Hair follicular keratinocyte (primary cell): Measurements from ENCODE around the gene HK1. TPM values are rescaled to one million over a fixed set of nuclear protein-coding genes. Genes with fewer than 3 reads are reported as not detected.

Experiments
- total RNA-seq: library from RNA; depleted of rRNA; stranded (reverse); fragments of >200 nt; gene quantifications from 2 replicates; pipeline ENCODE4 v1.2.3, GENCODE V29; 2015

HK1 gene
- total RNA-seq, result 143 and 163 TPM in 2 replicates

DNA sequence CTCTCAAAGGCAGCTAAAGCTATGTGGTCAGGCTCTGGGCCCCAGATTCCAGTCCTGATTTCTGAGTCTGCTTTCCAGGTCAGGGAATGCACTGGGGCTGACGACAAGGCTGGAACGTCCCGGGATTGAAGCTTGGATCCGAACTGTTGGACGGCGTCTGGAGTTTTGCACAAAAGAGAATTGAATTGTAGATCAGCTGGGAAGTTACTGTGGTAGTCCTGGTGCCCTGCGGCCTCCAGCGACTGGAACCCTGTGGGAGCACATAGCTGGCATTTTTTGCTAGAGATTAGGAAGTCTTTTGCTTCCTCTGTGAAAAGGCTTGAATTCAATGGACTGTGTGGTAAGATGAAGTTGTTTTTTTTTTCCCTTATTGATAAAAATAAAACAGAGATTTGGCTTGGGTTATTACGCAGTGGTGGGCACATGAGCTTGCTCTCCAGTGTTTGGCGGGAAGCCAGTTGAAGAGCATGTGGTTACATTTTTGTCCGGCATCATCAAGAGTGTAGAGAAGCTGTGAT lies at the start of gene HK1:
TSS of gene HK1 (plus strand) at position 51 of the 518 bp plus-strand sequence.

DNA sequence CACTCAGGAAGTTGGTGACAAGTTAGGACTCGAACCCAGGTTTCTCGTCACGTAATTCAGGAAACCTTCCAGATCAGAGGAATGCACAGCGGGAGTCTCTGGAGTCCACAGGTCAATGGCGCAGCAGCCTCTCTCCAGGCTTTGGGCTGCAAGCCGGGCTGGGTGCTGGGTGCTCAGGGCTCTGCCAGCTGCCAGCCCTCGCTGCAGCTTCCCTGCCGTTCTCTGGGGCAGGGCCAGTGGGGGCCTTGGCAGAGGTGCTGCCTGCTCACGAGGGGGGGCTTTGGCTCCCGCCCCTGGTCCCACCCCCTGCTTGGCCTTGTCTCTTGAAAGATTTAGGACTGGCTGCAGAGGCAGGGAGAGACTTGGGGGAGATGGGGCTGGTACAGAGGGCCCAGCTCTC lies 138.4 kb downstream of the HK1 start, which contains the start of gene TACR2:
TSS of gene TACR2 (minus strand) at position 224 of the 400 bp plus-strand sequence. CDS start 595 bp downstream, outside the sequence.

DNA sequence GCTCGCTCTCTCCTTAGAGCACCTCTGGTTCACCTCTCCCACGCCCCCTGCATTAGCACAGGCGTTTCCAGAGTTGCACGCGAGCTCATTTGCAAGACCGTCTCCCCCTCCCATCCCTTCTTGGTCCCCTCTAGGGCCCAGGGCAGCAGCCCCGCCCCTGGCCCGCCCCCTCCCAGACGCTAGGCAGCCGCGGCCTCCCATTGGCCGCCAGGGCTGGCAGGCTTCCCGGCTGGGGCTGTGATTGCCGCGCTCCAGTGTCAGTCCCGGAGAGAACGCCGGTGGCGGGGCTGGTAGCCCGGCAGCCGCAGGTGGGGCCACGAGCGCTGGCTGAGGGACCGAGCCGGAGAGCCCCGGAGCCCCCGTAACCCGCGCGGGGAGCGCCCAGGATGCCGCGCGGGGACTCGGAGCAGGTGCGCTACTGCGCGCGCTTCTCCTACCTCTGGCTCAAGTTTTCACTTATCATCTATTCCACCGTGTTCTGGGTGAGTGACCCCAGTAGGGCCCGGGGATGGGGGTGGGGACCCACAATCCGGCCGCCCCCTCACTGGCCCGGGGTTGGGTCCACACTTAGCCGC lies 173.0 kb downstream of the HK1 start, which contains the start of gene TSPAN15:
TSS of gene TSPAN15 (plus strand) at position 257 of the 575 bp plus-strand sequence. CDS start at position 387, 130 bp downstream.

Other genes starting within 250 kb of the HK1 start
- 0.86 and 5.2 TPM in 2 replicates for gene SRGN, start 190.4 kb upstream of the HK1 start, total RNA-seq
- 19.3 and 21.1 TPM in 2 replicates for gene VPS26A, start 154.3 kb upstream of the HK1 start, total RNA-seq
- gene SUPV3L1, start 98.3 kb upstream of the HK1 start, total RNA-seq, result 21.8 and 30.1 TPM in 2 replicates
- 0.08 and 0.27 TPM in 2 replicates for gene HKDC1, start 58.2 kb upstream of the HK1 start, total RNA-seq
- not detected in 2 replicates for gene TACR2, start 138.4 kb downstream of the HK1 start, total RNA-seq
- 2.9 and 4.9 TPM in 2 replicates for gene TSPAN15, start 173.0 kb downstream of the HK1 start, total RNA-seq